Keratinocyte (primary cell): ENCODE measurements around the gene SEPTIN5.

Experiments
- EZH2 ChIP-seq: IDR thresholded peaks from one replicate; pipeline ENCODE4 v1.6.1; 2012; ENCODE audit warnings: inconsistent platforms, mild to moderate bottlenecking, low read length, moderate library complexity
- TF ChIP-seq, protein P1 (sequence below), 3 experiments: IDR thresholded peaks in 1 of 3; conservative IDR thresholded peaks in 1 of 3; optimal IDR thresholded peaks in 1 of 3; 2 replicates in 2 of 3; 3 replicates in 1 of 3; pipeline versions ENCODE3 to v1.5.1; 2011; ENCODE audit warnings: low read length in 3 of 3, mild to moderate bottlenecking in 3 of 3, moderate library complexity in 2 of 3, control low read depth in 1 of 3, inconsistent platforms in 1 of 3; ENCODE audit not compliant: insufficient read depth in 2 of 3; ENCODE audit errors: extremely low read depth in 1 of 3

DNA sequence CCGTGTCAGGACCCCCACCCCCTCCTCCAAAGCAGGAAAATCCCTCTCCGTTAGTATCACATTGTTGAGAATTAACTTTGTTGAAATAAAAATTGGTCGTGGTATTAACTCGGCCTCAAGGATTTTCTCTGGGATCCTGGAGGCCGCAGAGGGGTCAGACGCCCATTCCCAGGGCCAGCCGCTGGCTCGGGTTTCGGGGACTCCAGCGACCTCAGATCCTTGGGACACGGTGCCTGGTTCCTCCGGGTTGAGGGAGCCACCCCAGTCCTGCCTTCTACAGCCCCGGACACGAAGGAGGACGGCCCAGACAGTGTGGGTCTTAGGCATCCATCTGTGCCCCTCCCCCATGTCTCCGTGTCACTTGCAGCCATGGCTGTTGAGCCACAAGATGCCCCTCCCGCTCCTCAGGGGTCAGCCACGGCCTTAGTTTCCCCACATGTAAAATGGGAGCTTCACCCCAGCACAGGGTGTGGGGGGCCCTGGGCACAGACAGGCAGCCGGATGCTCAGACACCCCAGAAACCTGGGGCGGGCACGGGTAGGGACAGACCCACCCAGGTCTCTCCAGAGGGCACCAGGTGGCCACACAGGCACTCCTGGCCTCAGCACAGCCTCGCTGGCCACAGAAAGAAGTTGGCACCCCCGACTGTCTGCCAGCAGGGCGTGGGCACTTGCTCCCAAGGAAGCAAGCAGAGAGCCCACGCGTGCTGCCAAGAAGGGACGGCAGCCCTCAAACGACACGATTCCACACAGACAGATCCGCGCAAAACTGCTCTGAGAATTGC is 24.6 kb downstream of the SEPTIN5 start:
- TF ChIP-seq, protein P1, sequence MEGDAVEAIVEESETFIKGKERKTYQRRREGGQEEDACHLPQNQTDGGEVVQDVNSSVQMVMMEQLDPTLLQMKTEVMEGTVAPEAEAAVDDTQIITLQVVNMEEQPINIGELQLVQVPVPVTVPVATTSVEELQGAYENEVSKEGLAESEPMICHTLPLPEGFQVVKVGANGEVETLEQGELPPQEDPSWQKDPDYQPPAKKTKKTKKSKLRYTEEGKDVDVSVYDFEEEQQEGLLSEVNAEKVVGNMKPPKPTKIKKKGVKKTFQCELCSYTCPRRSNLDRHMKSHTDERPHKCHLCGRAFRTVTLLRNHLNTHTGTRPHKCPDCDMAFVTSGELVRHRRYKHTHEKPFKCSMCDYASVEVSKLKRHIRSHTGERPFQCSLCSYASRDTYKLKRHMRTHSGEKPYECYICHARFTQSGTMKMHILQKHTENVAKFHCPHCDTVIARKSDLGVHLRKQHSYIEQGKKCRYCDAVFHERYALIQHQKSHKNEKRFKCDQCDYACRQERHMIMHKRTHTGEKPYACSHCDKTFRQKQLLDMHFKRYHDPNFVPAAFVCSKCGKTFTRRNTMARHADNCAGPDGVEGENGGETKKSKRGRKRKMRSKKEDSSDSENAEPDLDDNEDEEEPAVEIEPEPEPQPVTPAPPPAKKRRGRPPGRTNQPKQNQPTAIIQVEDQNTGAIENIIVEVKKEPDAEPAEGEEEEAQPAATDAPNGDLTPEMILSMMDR (optimal IDR thresholded peaks at IDR 0.05 in 1 of 3, IDR thresholded peaks at IDR 0.05 in 1 of 3, conservative IDR thresholded peaks at IDR 0.05 in 1 of 3; ENCODE audit: extremely low read depth in 1 of 3, insufficient read depth in 2 of 3, low read length in 3 of 3) = no peak
- TF ChIP-seq EZH2 = no peak
